GM12878 (cell line): ENCODE measurements around the gene HTR7. TPM values are rescaled to one million over a fixed set of nuclear protein-coding genes. Genes with fewer than 3 reads are reported as not detected.

Source experiments
- ATAC-seq: fragments of 200-7000 bp; cut with Tn5 transposase; 3 replicates; pipeline ENCODE4 v1.9.1; 2020; ENCODE audit warnings: mild to moderate bottlenecking, moderate library complexity
- BruUV-seq: library from RNA; stranded (reverse); fragments of 400-500 nt; replicated peaks from 2 replicates; lab custom pipeline; 2021; lab: Mats Ljungman, UMichigan
- CTCF ChIA-PET: fragments of 300-600 bp; sonication (Branson Sonifier 250); formaldehyde crosslinking; extraction: SDS; loops from one replicate; lab custom pipeline; 2021; ENCODE audit warnings: inconsistent platforms; lab: Yijun Ruan, JAX
- POLR2A ChIA-PET: fragments of 350-600 bp; formaldehyde crosslinking; extraction: SDS; loops from one replicate; lab custom pipeline; 2021; ENCODE audit warnings: inconsistent platforms; lab: Charles Lee
- RAD21 ChIA-PET: fragments of 300-600 bp; sonication (Branson Sonifier 250); formaldehyde crosslinking; loops from one replicate; lab custom pipeline; 2023; ENCODE audit warnings: antibody characterized with exemption; ENCODE audit not compliant: unreplicated experiment; lab: Charles Lee
- SMC1A ChIA-PET: fragments of 300-600 bp; sonication (Branson Sonifier 250); formaldehyde crosslinking; loops from one replicate; lab custom pipeline; 2023; ENCODE audit not compliant: unreplicated experiment, uncharacterized antibody; lab: Charles Lee
- DNase-seq: peaks from one replicate; pipeline ENCODE4 v3.0.0-alpha.2; 2011; ENCODE audit warnings: low read depth, low spot score
- FAIRE-seq: peaks from 3 replicates; lab custom pipeline; 2011; peaks lifted over from hg19 to GRCh38; lab: Jason Lieb, UNC
- H2AFZ ChIP-seq: 2 replicates; pipeline ENCODE4 v1.6.0; 2011; ENCODE audit warnings: low read depth, low read length, control low read depth; ENCODE audit not compliant: control insufficient read depth
- H3K27ac ChIP-seq: 2 replicates; pipeline ENCODE4 v1.5.1; 2011; ENCODE audit warnings: control low read depth; ENCODE audit not compliant: control insufficient read depth, insufficient read depth
- H3K27me3 ChIP-seq, 2 experiments: replicated peaks in 1 of 2; 2 replicates each; pipeline versions ENCODE4 v1.6.0 to v1.6.1; 2011; ENCODE audit warnings: low read length in 1 of 2; ENCODE audit not compliant: control insufficient read depth in 2 of 2, insufficient read depth in 2 of 2
- H3K36me3 ChIP-seq, 2 experiments: 2 replicates each; pipeline ENCODE4 v1.5.1; 2011; ENCODE audit warnings: low read length in 1 of 2; ENCODE audit not compliant: control insufficient read depth in 2 of 2, insufficient read depth in 2 of 2
- H3K4me1 ChIP-seq: 2 replicates; pipeline ENCODE4 v1.6.1; 2011; ENCODE audit warnings: mild to moderate bottlenecking, low read length, moderate library complexity, mixed read lengths; ENCODE audit not compliant: control insufficient read depth, insufficient read depth
- H3K4me2 ChIP-seq: 2 replicates; pipeline ENCODE4 v1.6.0; 2011; ENCODE audit warnings: control low read depth; ENCODE audit not compliant: control insufficient read depth, insufficient read depth
- H3K4me3 ChIP-seq: fragments of 200-600 bp; sonication (generic); 2 replicates; pipeline ENCODE4 v1.5.1; 2016
- H3K79me2 ChIP-seq: 2 replicates; pipeline ENCODE4 v1.6.0; 2011; ENCODE audit warnings: low read length; ENCODE audit not compliant: control insufficient read depth, insufficient read depth
- H3K9ac ChIP-seq: 2 replicates; pipeline ENCODE4 v1.8.0; 2011; ENCODE audit warnings: low read length, control low read depth, mixed read lengths; ENCODE audit not compliant: control insufficient read depth, insufficient read depth
- H3K9me3 ChIP-seq: replicated peaks from 3 replicates; pipeline ENCODE4 v1.5.1; 2011; ENCODE audit warnings: mild to moderate bottlenecking, low read length; ENCODE audit not compliant: control insufficient read depth, insufficient read depth
- H4K20me1 ChIP-seq: 2 replicates; pipeline ENCODE4 v1.6.0; 2011; ENCODE audit not compliant: control insufficient read depth, insufficient read depth
- ETV6 ChIP-seq, 2 experiments: fragments of 450-650 bp in 1 of 2; IDR thresholded peaks in 1 of 2; conservative IDR thresholded peaks in 1 of 2; 2 replicates each; pipeline ENCODE4 v1.6.1; 2014; ENCODE audit warnings: antibody characterized with exemption in 1 of 2, borderline replicate concordance in 1 of 2, low read depth in 1 of 2, mild to moderate bottlenecking in 1 of 2, moderate library complexity in 1 of 2
- HDAC2 ChIP-seq: fragments of 200-600 bp; sonication (generic); IDR thresholded peaks from 2 replicates; pipeline ENCODE4 v1.6.1; 2017
- IRF5 ChIP-seq: fragments of 450-650 bp; IDR thresholded peaks from 2 replicates; pipeline ENCODE4 v1.6.1; 2017; ENCODE audit warnings: borderline replicate concordance
- MEF2A ChIP-seq: IDR thresholded peaks from 2 replicates; pipeline ENCODE4 v1.6.1; 2011; ENCODE audit warnings: low read depth, mild to moderate bottlenecking, low read length, moderate library complexity; ENCODE audit not compliant: insufficient read depth
- MTA2 ChIP-seq: fragments of 450-650 bp; IDR thresholded peaks from 2 replicates; pipeline ENCODE4 v1.6.1; 2016; ENCODE audit warnings: low read depth, mild to moderate bottlenecking, moderate library complexity
- NFIC ChIP-seq: IDR thresholded peaks from 2 replicates; pipeline ENCODE4 v1.6.1; 2012; ENCODE audit warnings: low read depth, mild to moderate bottlenecking, inconsistent platforms, low read length, moderate library complexity
- NFXL1 ChIP-seq: fragments of 450-650 bp; IDR thresholded peaks from 2 replicates; pipeline ENCODE4 v1.6.1; 2017; ENCODE audit warnings: antibody characterized with exemption, mild to moderate bottlenecking, borderline replicate concordance
- RELA ChIP-seq: fragments of 450-650 bp; IDR thresholded peaks from 2 replicates; pipeline ENCODE4 v1.8.0; 2014; ENCODE audit warnings: borderline replicate concordance; ENCODE audit not compliant: partially characterized antibody
- RUNX3 ChIP-seq: IDR thresholded peaks from 2 replicates; pipeline ENCODE4 v1.6.1; 2012; ENCODE audit warnings: low read length, inconsistent platforms
- TBL1XR1 ChIP-seq: IDR thresholded peaks from 2 replicates; pipeline ENCODE4 v1.6.1; 2012; ENCODE audit warnings: low read depth, low read length, improper control_type of control experiment
- WGBS: methylation state at CpG from one replicate; pipeline ENCODE4 v1.1.6; 2016; ENCODE audit warnings: low lambda C conversion rate; ENCODE audit not compliant: insufficient replicate concordance, insufficient coverage; ENCODE audit errors: missing lambda C conversion rate; 5-methylcytosine and 5-hydroxymethylcytosine counted together
- in situ Hi-C: fragments of 300-500 bp; cut with MboI; formaldehyde crosslinking; loops from 9 replicates; pipeline ENCODE4 v1.14.3; 2018; ENCODE audit warnings: mixed read lengths
- intact Hi-C: fragments of 100-400 bp; cut with micrococcal nuclease; formaldehyde crosslinking; loops from one replicate; pipeline ENCODE4 v1.14.2; 2022; ENCODE audit not compliant: unreplicated experiment
- polyA plus RNA-seq, 11 experiments: library from polyadenylated mRNA; depleted of rRNA in 4 of 11; unstranded in 6 of 11; stranded (reverse) in 5 of 11; fragments of >200 nt; fragmentation: Nextera tagmentation in 4 of 11; fragmentation: Illumina TruSeq in 1 of 11; extraction: Ambion mirVana in 4 of 11; extraction: Trizol in 1 of 11; gene quantifications; 1 replicate in 1 of 11; 2 replicates in 10 of 11; pipeline versions ENCODE4 v1.2.1 to v1.2.3, GENCODE V29; 2011 to 2016; ENCODE audit warnings: inconsistent platforms in 2 of 11, missing spikeins in 2 of 11, low read depth in 1 of 11
- total RNA-seq, 4 experiments: library from RNA; depleted of rRNA in 3 of 4; stranded (reverse); fragments of >200 nt in 3 of 4; fragmentation: Illumina TruSeq in 1 of 4; extraction: Trizol in 1 of 4; gene quantifications; 2 replicates each; pipeline versions ENCODE4 v1.2.1 to v1.2.3, GENCODE V29; 2013 to 2021

Gene HTR7
- total and polyA plus RNA-seq, 10 of the 15 experiments (the other 5 are each of a cell fraction or from before 2014, with no cell fraction given), result 0.01 to 1.3 (median 0.06) TPM; not detected in 4

DNA sequence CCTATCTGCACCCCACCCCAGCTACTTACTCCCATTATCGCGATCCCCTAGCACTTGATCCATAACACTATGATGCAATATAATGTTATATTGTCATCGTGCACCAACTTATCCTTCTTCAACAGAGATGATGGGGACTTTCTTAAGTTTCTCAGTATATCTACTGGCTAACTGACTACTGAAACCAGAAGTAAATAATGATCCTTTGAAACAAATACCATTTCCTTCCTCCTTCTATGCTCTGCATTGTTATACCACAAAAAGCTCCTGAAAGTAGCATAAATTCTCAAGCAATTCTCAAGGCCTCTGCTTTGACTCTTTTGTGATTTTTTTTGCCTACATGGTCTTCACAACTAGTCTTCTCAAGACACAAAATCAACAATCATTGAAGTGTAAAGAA is 68.9 kb downstream of the HTR7 start:
- Histone ChIP-seq H3K9ac (no peak overlapping the region), H3K27me3 (0 out of 4 replicates have a peak, but pooled peaks cover 0 to 3% of the 10 kb centered on the region in 2 experiments), H4K20me1 (no peaks in the 10 kb centered on the region), H3K4me3 (no peak overlapping the region), H3K79me2 (no peaks in the 10 kb centered on the region), H3K36me3 (no peaks in the 10 kb centered on the region), H3K4me1 (no peaks in the 10 kb centered on the region), H3K27ac (no peak overlapping the region), H3K4me2 (no peak overlapping the region), H2AFZ (no peak overlapping the region), H3K9me3 (no peaks in the 10 kb centered on the region)
- 16% methylated on average over 3 of the region's 3 CpGs for WGBS
- POLR2A ChIA-PET, result no interaction called here
- FAIRE-seq, result peak; percentile 96
- BruUV-seq, result no TSS peak
- intact Hi-C loops (loop anchor here (1.0 kb wide), 2 partner anchors 38 to 996 kb away; no protein-coding TSS in a partner anchor), in situ Hi-C loops (no loop called here)
- CTCF ChIA-PET, result interaction anchor here (0.9 to 3.7 kb wide), 11 partner anchors 12 to 997 kb away, joined by 3 to 25 read pairs (median 4); partner anchors contain the start of gene RPP30
- RAD21 ChIA-PET, result interaction anchor here (1.1 kb wide), 1 partner anchor 34 kb away, joined by 4 read pairs; no protein-coding TSS in a partner anchor
- SMC1A ChIA-PET, result interaction anchor here (0.6 to 2.4 kb wide), 5 partner anchors 15 to 699 kb away, joined by 3 to 10 read pairs (median 4); no protein-coding TSS in a partner anchor
- peak; percentile 42 for DNase-seq
- no peak for TF ChIP-seq IRF5
- peak in 1 of 2 experiments; percentile 33; a peak in 1 of 4 replicates for TF ChIP-seq ETV6 (conservative IDR thresholded peaks at IDR 0.05 in 1 of 2, IDR thresholded peaks at IDR 0.05 in 1 of 2; ENCODE audit: borderline replicate concordance in 1 of 2, low read depth in 1 of 2)
- TF ChIP-seq NFXL1, result no peak
- TF ChIP-seq RELA, result no peak
- no peak for TF ChIP-seq HDAC2
- TF ChIP-seq TBL1XR1, result no peak
- TF ChIP-seq MEF2A, result no peak
- 0 out of 2 replicates have a peak, but pooled peaks have one; percentile 26 for TF ChIP-seq RUNX3
- 0 out of 2 replicates have a peak, but pooled peaks have one; percentile 25 for TF ChIP-seq NFIC
- TF ChIP-seq MTA2, result no peak
- ATAC-seq, result peak; percentile 92
